ENCODE data around the gene SUGT1. TPM values are rescaled to one million over a fixed set of nuclear protein-coding genes. Genes with fewer than 3 reads are reported as not detected.

SUGT1 gene
- total RNA-seq, 4 donors from 2014 or later, result 20.9 to 102 (median 60.5) TPM

GRCh38 chr13:52642131-52642530, 10.5 kb upstream of the SUGT1 start, which contains the start of gene HNRNPA1L2:
TSS of gene HNRNPA1L2 (plus strand) at chr13:52642431. CDS start at chr13:52642493, 62 bp downstream.
- Histone ChIP-seq H3K27ac (no peak within 1 kb of the TSS), H3K36me3 (no peaks in the 10 kb centered on the region), H3K4me1 (no peaks in the 10 kb centered on the region), H3K9me3 (no peaks in the 10 kb centered on the region), H3K4me3 (no peak within 1 kb of the TSS), H3K27me3 (no peaks in the 10 kb centered on the region)
- DNase-seq, result no peak
- TF ChIP-seq POLR2A (IDR thresholded peaks at IDR 0.05) (no peak), CTCF (IDR thresholded peaks at IDR 0.05) (no peak)
- intact Hi-C loops (cut with DNase I; ENCODE audit: low total_unique reads), result no loop called here

GRCh38 chr13:52644108-52644507, 8.5 kb upstream of the SUGT1 start:
- no peaks in the 10 kb centered on the region for H3K4me1 ChIP-seq
- H3K4me3 ChIP-seq, result no peak overlapping the region
- TF ChIP-seq POLR2A (IDR thresholded peaks at IDR 0.05) (no peak), CTCF (IDR thresholded peaks at IDR 0.05) (no peak)
- H3K27me3 ChIP-seq, result no peaks in the 10 kb centered on the region
- no peaks in the 10 kb centered on the region for H3K9me3 ChIP-seq
- intact Hi-C loops (cut with DNase I; ENCODE audit: low total_unique reads), result no loop called here
- DNase-seq, result no peak
- H3K36me3 ChIP-seq, result no peaks in the 10 kb centered on the region
- no peak overlapping the region for H3K27ac ChIP-seq

DNA sequence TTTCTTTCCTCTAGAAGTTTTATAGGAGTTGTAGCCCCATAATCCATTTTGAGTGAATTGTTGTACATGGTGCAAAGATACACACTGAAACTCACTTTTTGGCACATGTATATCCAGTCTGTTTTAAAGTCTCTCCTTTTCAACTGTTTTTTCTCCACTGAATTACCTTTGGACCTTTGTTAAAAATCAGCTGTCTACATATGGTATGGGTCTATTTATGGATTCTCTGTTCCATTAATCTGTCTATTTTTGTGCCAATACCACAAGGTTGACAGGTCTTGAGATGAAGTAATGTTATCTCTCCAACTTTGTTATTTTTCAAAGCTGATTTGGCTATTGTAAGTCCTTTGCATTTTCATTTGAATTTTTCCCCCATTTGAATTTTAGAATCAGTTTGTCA, 5.7 kb upstream of the SUGT1 start:
- H3K4me3 ChIP-seq, result no peak overlapping the region

DNA sequence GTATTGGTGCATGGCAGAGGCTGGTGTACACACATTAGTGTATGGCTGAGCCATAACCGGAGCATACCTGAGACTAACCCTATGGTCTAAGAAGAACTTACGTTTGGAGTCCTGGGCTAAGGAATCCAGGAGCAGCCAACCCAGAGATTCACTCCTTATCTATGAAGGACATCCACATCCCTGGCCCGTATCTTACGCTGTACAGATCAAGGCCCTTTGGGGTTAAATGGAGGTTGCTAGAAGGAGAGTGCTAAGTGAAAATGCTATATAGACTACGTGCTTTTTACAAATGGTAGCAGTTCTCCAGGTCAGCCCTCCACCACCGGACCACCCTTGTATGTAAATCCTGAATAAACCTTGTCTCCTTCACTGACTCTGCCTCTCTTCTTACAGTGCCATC, 1.9 kb upstream of the SUGT1 start:
- DNase-seq, result no peak
- H3K4me1 ChIP-seq, result peaks cover 9 to 12% of the 10 kb centered on the region in 2 donors
- TF ChIP-seq POLR2A (IDR thresholded peaks at IDR 0.05) (no peak), CTCF (IDR thresholded peaks at IDR 0.05) (no peak)
- no peaks in the 10 kb centered on the region for H3K9me3 ChIP-seq
- H3K27ac ChIP-seq, result no peak overlapping the region
- intact Hi-C loops (cut with DNase I; ENCODE audit: low total_unique reads), result no loop called here
- no peaks in the 10 kb centered on the region for H3K27me3 ChIP-seq
- H3K4me3 ChIP-seq, result peak overlapping the region in 1 of 2 donors; percentile 94
- H3K36me3 ChIP-seq, result no peaks in the 10 kb centered on the region

More for the DNA sequence above, 5.7 kb upstream of the SUGT1 start:
- Histone ChIP-seq H3K36me3 (no peaks in the 10 kb centered on the region), H3K27me3 (no peaks in the 10 kb centered on the region), H3K27ac (no peak overlapping the region), H3K4me1 (peaks cover 0 to 12% of the 10 kb centered on the region in 2 donors), H3K9me3 (no peaks in the 10 kb centered on the region)
- no peak for TF ChIP-seq POLR2A (IDR thresholded peaks at IDR 0.05)
- TF ChIP-seq CTCF (IDR thresholded peaks at IDR 0.05), result no peak
- DNase-seq, result no peak
- intact Hi-C loops (cut with DNase I; ENCODE audit: low total_unique reads), result no loop called here

DNA sequence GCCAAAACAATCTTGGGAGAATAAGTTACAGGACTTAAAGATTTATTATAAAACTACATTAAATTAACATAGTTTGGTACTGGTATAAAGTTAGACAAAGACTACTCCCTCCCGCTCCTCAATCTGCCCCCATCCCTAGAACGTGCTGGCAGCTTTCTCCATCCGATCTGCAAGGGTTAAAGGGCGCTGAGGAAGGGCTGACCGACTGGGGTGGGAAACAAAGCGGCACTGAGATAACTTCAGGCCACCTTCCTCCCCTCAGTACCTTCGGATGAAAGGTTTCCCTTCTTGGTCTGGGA, 790 bp upstream of the SUGT1 start:
- Histone ChIP-seq H3K27me3 (no peaks in the 10 kb centered on the region), H3K4me1 (peaks cover 9 to 12% of the 10 kb centered on the region in 2 donors), H3K4me3 (peak overlapping the region; percentile 78 to 94), H3K36me3 (no peaks in the 10 kb centered on the region), H3K27ac (peak overlapping the region; percentile 97 to 98), H3K9me3 (no peaks in the 10 kb centered on the region)
- intact Hi-C loops (cut with DNase I; ENCODE audit: low total_unique reads), result no loop called here
- no peak for DNase-seq
- TF ChIP-seq POLR2A (IDR thresholded peaks at IDR 0.05) (no peak), CTCF (IDR thresholded peaks at IDR 0.05) (no peak)
